Ishikawa (cell line): Measurements from ENCODE around the gene MOB3A.

Experiments used
- CEBPB ChIP-seq: IDR thresholded peaks from 2 replicates; pipeline ENCODE4 v1.6.1; 2012
- CREB1 ChIP-seq: IDR thresholded peaks from 2 replicates; pipeline ENCODE4 v1.6.1; 2012; ENCODE audit warnings: low read depth
- EGR1 ChIP-seq: IDR thresholded peaks from 2 replicates; pipeline ENCODE4 v1.6.1; 2012
- EP300 ChIP-seq: IDR thresholded peaks from 2 replicates; pipeline ENCODE4 v1.6.1; 2012; ENCODE audit warnings: borderline replicate concordance
- FOXM1 ChIP-seq: IDR thresholded peaks from 2 replicates; pipeline ENCODE4 v1.6.1; 2012; ENCODE audit warnings: low read depth, borderline replicate concordance
- NFIC ChIP-seq: IDR thresholded peaks from 2 replicates; pipeline ENCODE4 v1.6.1; 2012
- RAD21 ChIP-seq: IDR thresholded peaks from 2 replicates; pipeline ENCODE4 v1.6.1; 2012; ENCODE audit warnings: low read depth
- TAF1 ChIP-seq: IDR thresholded peaks from 2 replicates; pipeline ENCODE4 v1.6.1; 2012; ENCODE audit warnings: low read depth, mild to moderate bottlenecking
- TCF12 ChIP-seq: IDR thresholded peaks from 2 replicates; pipeline ENCODE4 v1.6.1; 2012; ENCODE audit warnings: low read depth
- TEAD4 ChIP-seq: IDR thresholded peaks from 2 replicates; pipeline ENCODE4 v1.6.1; 2012
- YY1 ChIP-seq: IDR thresholded peaks from 2 replicates; pipeline ENCODE4 v1.6.1; 2012; ENCODE audit warnings: low read depth
- ZBTB7A ChIP-seq: IDR thresholded peaks from 2 replicates; pipeline ENCODE4 v1.6.1; 2012; ENCODE audit warnings: low read depth
- TF ChIP-seq, protein P1 (sequence below): IDR thresholded peaks from 2 replicates; pipeline ENCODE4 v1.6.1; 2012; ENCODE audit warnings: low read depth, mild to moderate bottlenecking
- TF ChIP-seq, protein P2 (sequence below): IDR thresholded peaks from 2 replicates; pipeline ENCODE4 v1.6.1; 2012
- TF ChIP-seq, protein P3 (sequence below): IDR thresholded peaks from 2 replicates; pipeline ENCODE4 v1.6.1; 2012

MOB3A gene

DNA sequence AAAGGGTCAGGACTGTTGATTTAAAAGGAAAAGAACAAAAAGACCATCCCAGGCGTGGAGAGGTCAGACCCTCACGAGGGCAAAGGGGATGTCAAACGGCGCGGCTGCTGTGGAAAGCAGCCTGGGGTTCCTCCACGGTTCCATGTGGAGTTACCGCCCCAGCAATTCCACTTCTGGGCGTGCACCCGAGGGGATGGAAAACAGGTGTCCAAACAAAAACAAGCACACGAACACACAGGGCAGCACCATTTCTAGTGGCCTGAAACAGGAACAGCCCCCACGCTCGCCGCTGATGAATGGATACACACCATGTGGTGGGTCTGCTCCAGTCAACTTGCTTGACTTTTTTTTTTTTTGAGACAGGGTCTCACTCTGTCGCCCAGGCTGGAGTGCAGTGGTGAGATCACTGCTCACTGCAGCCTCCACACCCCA, 44.0 kb upstream of the MOB3A start:
- no peak for TF ChIP-seq CEBPB
- TF ChIP-seq TAF1: no peak
- TF ChIP-seq, protein P1, sequence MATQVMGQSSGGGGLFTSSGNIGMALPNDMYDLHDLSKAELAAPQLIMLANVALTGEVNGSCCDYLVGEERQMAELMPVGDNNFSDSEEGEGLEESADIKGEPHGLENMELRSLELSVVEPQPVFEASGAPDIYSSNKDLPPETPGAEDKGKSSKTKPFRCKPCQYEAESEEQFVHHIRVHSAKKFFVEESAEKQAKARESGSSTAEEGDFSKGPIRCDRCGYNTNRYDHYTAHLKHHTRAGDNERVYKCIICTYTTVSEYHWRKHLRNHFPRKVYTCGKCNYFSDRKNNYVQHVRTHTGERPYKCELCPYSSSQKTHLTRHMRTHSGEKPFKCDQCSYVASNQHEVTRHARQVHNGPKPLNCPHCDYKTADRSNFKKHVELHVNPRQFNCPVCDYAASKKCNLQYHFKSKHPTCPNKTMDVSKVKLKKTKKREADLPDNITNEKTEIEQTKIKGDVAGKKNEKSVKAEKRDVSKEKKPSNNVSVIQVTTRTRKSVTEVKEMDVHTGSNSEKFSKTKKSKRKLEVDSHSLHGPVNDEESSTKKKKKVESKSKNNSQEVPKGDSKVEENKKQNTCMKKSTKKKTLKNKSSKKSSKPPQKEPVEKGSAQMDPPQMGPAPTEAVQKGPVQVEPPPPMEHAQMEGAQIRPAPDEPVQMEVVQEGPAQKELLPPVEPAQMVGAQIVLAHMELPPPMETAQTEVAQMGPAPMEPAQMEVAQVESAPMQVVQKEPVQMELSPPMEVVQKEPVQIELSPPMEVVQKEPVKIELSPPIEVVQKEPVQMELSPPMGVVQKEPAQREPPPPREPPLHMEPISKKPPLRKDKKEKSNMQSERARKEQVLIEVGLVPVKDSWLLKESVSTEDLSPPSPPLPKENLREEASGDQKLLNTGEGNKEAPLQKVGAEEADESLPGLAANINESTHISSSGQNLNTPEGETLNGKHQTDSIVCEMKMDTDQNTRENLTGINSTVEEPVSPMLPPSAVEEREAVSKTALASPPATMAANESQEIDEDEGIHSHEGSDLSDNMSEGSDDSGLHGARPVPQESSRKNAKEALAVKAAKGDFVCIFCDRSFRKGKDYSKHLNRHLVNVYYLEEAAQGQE: no peak
- no peak for TF ChIP-seq FOXM1
- no peak for TF ChIP-seq EGR1
- TF ChIP-seq TEAD4: no peak
- TF ChIP-seq ZBTB7A: no peak
- TF ChIP-seq EP300: no peak
- TF ChIP-seq, protein P2, sequence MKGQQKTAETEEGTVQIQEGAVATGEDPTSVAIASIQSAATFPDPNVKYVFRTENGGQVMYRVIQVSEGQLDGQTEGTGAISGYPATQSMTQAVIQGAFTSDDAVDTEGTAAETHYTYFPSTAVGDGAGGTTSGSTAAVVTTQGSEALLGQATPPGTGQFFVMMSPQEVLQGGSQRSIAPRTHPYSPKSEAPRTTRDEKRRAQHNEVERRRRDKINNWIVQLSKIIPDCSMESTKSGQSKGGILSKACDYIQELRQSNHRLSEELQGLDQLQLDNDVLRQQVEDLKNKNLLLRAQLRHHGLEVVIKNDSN: no peak
- TF ChIP-seq, protein P3, sequence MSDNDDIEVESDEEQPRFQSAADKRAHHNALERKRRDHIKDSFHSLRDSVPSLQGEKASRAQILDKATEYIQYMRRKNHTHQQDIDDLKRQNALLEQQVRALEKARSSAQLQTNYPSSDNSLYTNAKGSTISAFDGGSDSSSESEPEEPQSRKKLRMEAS: no peak
- no peak for TF ChIP-seq YY1
- no peak for TF ChIP-seq TCF12
- no peak for TF ChIP-seq RAD21

DNA sequence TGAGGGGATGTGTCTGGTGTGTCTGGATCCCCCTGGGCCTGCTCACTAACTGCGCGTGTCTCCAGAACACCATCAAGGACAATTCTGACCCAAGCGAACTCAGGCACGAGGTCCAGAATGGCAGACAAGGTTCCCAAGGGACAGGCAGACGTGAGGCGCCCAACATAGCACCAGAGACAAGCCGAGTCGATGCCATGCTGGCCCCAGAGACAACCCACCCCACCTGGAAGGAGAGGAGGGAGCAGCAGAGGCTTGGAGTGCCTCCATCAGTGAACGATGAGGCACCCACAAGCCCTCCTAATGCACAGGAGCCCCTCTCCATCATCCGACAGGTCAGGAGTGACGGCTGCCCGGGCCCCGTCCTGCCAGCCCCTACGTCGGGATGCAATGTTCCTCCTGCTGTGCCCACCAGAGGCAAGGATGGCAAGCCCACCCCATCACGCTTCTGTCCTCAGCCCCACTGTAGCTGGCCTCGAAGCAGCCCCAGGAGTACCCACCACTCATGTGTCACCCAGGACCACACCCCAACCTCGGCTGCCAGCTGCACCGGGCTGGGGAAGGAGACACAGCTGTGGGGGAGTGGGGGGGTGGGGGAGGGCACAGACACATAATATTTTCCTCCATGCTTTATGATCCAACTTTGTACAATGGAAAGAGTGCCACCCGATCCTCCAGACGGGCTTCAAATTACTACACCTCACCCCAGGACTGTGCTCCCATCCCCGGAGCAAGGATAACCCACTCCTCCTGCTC, 43.4 kb upstream of the MOB3A start:
- TF ChIP-seq YY1 (no peak), EGR1 (no peak), NFIC (no peak), CEBPB (no peak), EP300 (no peak), ZBTB7A (no peak), TCF12 (no peak), TAF1 (no peak), FOXM1 (no peak), CREB1 (no peak), RAD21 (no peak), TEAD4 (no peak)
- TF ChIP-seq, protein P3: no peak
- TF ChIP-seq, protein P2: no peak
- TF ChIP-seq, protein P1: no peak

DNA sequence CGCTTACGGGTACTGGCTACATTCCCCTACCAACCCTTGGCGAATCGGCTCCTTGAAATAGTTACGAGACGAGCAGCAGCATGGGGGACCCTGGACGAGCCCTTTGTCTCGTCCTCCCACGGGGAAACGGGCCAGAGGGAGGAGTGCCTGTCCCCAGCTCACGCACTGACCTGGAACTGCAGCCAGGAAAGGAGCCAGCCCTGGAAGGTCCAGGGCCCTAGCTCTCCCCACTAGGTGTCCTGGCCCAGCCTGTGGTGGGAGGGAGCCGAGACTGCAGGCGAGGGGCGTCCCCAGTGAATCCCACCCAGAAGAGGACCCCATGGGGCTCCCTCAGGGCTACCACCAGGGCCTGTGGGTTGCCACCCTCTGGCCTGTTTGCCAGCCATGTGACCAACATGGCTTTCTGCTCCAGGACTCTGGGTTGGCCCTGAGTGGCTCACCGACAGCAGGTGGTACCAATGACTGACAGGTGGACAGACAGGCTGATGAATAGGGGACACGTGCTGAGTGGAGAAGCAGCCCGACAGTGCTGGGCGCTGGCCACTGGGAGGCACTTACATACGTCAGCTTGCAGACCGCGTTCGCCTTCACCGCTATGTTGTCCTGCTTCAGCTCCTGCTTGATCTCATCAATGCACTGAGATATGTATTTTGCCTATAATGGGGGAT, 42.1 kb upstream of the MOB3A start:
- TF ChIP-seq NFIC (peak; percentile 55), CEBPB (no peak), YY1 (0 out of 2 replicates have a peak, but pooled peaks have one; percentile 21), TCF12 (no peak; the same call in 1 of the 2 replicates), RAD21 (no peak), EP300 (peak; percentile 17; the same call in 1 of the 2 replicates)
- TF ChIP-seq, protein P2: peak; percentile 73
- TF ChIP-seq, protein P3: peak; percentile 71
- TF ChIP-seq, protein P1: no peak
